SU-DHL-6 (cell line): Measurements from ENCODE around the gene CCDC92B.
"Not testable (repeated sequence)": the region's sequence is repeated elsewhere in the genome, so short reads cannot be mapped to it uniquely, and the experiment has no call there.

Experiments
- H2AFZ ChIP-seq: fragments of 200-600 bp; sonication (generic); 2 replicates; pipeline ENCODE4 v1.6.1; 2014; ENCODE audit warnings: low read depth, mild to moderate bottlenecking, moderate library complexity, mixed read lengths, antibody characterized with exemption, low read length; ENCODE audit not compliant: severe bottlenecking
- H3F3A ChIP-seq: fragments of 200-600 bp; shearing (Covaris generic); 2 replicates; pipeline ENCODE4 v1.6.0; 2016; ENCODE audit warnings: antibody characterized with exemption, mild to moderate bottlenecking; ENCODE audit not compliant: insufficient read depth
- H3K27ac ChIP-seq: fragments of 200-600 bp; sonication (generic); 2 replicates; pipeline ENCODE4 v1.5.1; 2016; ENCODE audit warnings: low read depth, mild to moderate bottlenecking, low read length, moderate library complexity, mixed read lengths
- H3K27me3 ChIP-seq: fragments of 200-600 bp; sonication (generic), shearing (Covaris generic); 2 replicates; pipeline ENCODE4 v1.6.0; 2014; ENCODE audit warnings: mild to moderate bottlenecking, low read length
- H3K36me3 ChIP-seq: fragments of 200-600 bp; sonication (generic); 2 replicates; pipeline ENCODE4 v1.6.1; 2014; ENCODE audit warnings: mild to moderate bottlenecking, low read length, mixed read lengths
- H3K4me2 ChIP-seq: fragments of 300-600, 200-600 bp; shearing (Covaris generic), sonication (generic); 2 replicates; pipeline ENCODE4 v1.6.0; 2014; ENCODE audit warnings: low read length, low read depth, mild to moderate bottlenecking; ENCODE audit not compliant: poor library complexity, severe bottlenecking
- H3K4me3 ChIP-seq: fragments of 200-600 bp; sonication (generic); 2 replicates; pipeline ENCODE4 v1.5.1; 2014; ENCODE audit warnings: antibody characterized with exemption, low read length, mild to moderate bottlenecking, mixed read lengths; ENCODE audit not compliant: insufficient read depth, poor library complexity, severe bottlenecking
- H3K79me2 ChIP-seq: fragments of 200-600 bp; sonication (generic); 2 replicates; pipeline ENCODE4 v1.6.1; 2014; ENCODE audit warnings: mild to moderate bottlenecking, low read length, moderate library complexity; ENCODE audit not compliant: insufficient read depth
- H3K9ac ChIP-seq: fragments of 200-600 bp; sonication (generic); 2 replicates; pipeline ENCODE4 v1.7.0; 2014; ENCODE audit warnings: mild to moderate bottlenecking, low read length
- H3K9me2 ChIP-seq: fragments of 200-600 bp; sonication (generic); replicated peaks from 2 replicates; pipeline ENCODE4 v1.6.1; 2014; ENCODE audit warnings: low read length; ENCODE audit not compliant: insufficient read depth
- H3K9me3 ChIP-seq: fragments of 200-600 bp; sonication (generic); 2 replicates; pipeline ENCODE4 v1.6.1; 2014; ENCODE audit warnings: low read length, mixed read lengths; ENCODE audit not compliant: insufficient read depth
- H4K20me1 ChIP-seq: fragments of 200-600 bp; sonication (generic); 2 replicates; pipeline ENCODE4 v1.6.1; 2014; ENCODE audit warnings: low read depth, mild to moderate bottlenecking, antibody characterized with exemption, low read length, moderate library complexity, mixed read lengths
- EZH2phosphoT487 ChIP-seq: fragments of 200-600 bp; sonication (generic), shearing (Covaris generic); conservative IDR thresholded peaks from 2 replicates; pipeline ENCODE4 v1.6.1; 2018; ENCODE audit warnings: mild to moderate bottlenecking, antibody characterized with exemption, low read length, moderate library complexity, mixed read lengths
- TF ChIP-seq, protein P1 (sequence below): fragments of 200-600 bp; sonication (generic); IDR thresholded peaks from one replicate; pipeline ENCODE4 v1.5.1; 2017; ENCODE audit warnings: antibody characterized with exemption, mild to moderate bottlenecking, low read length, moderate library complexity; ENCODE audit not compliant: insufficient read depth, poor library complexity, severe bottlenecking

Gene CCDC92B

DNA sequence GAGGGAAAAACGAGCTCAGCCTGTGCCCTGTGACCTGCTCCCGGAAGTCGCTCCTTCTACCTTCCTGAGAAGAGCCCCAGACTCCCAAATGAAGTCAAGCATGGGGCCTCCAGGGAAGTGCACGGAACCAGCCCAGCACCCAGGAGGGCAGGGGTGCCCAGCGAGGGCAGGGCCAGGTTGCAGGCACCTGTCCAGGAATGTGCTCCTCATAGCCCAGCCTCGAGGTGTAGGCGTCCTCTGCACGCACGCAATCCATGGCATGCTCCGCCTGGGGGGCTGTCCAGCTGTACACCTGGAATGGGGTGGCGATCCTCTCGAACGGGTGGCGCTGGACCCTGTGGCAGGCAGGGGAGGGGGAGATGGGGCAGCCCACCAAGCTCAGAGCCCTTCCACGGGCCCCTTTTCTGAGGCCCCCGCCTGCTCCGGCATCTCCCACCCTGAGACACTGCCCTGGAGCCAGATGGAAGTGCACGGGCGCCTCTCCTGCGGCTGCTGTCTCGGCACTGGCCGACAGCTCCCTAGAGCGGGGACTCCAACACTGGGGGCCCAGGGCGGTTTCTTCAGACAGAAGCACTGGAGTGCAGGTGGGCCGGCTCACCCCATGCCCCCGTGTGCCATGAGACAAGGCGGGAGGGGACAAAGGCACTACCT, 48.8 kb downstream of the CCDC92B start:
- Histone ChIP-seq H3K4me2 (no peak overlapping the region), H3K79me2 (peaks cover 13% of the 10 kb centered on the region), H3K27ac (no peak overlapping the region), H3K4me3 (no peak overlapping the region), H3K9ac (no peak overlapping the region), H2AFZ (no peak overlapping the region), H3F3A (no peaks in the 10 kb centered on the region), H3K9me2 (no peaks in the 10 kb centered on the region), H3K36me3 (no peaks in the 10 kb centered on the region), H3K9me3 (no peaks in the 10 kb centered on the region), H4K20me1 (no peaks in the 10 kb centered on the region; the same call in 1 of the 2 replicates), H3K27me3 (no peaks in the 10 kb centered on the region)
- TF ChIP-seq EZH2phosphoT487 = no peak

DNA sequence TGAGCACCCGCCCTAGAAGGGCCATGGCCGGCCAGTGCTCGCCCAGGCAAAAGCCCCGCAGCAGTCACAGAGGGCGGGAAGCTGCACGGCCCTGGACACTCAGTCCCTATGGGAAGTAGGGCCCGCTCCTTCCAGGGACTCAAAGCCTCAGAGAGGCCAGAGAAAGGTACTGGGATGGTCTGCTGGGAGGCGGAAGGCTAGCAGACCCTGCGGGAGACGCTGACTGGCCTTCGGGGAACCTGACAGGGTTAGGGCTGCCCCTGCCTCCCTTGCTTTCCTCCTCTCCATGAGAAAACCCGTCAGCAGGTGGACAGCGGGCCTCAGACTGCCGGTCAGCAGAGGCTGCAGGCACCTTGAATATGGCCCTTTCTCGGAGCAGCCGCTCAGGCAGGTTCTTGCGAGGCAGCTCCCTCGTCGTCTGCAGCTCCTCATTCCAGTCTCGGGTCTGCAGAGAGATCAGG, 49.4 kb downstream of the CCDC92B start:
- no peak overlapping the region for H3K4me3 ChIP-seq
- TF ChIP-seq EZH2phosphoT487 = no peak
- TF ChIP-seq, protein P1, sequence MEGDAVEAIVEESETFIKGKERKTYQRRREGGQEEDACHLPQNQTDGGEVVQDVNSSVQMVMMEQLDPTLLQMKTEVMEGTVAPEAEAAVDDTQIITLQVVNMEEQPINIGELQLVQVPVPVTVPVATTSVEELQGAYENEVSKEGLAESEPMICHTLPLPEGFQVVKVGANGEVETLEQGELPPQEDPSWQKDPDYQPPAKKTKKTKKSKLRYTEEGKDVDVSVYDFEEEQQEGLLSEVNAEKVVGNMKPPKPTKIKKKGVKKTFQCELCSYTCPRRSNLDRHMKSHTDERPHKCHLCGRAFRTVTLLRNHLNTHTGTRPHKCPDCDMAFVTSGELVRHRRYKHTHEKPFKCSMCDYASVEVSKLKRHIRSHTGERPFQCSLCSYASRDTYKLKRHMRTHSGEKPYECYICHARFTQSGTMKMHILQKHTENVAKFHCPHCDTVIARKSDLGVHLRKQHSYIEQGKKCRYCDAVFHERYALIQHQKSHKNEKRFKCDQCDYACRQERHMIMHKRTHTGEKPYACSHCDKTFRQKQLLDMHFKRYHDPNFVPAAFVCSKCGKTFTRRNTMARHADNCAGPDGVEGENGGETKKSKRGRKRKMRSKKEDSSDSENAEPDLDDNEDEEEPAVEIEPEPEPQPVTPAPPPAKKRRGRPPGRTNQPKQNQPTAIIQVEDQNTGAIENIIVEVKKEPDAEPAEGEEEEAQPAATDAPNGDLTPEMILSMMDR = no peak
- no peaks in the 10 kb centered on the region for H4K20me1 ChIP-seq
- no peaks in the 10 kb centered on the region for H3K9me2 ChIP-seq
- no peaks in the 10 kb centered on the region for H3K36me3 ChIP-seq
- H3K9ac ChIP-seq = no peak overlapping the region
- no peaks in the 10 kb centered on the region for H3F3A ChIP-seq
- peaks cover 8% of the 10 kb centered on the region; the same call in 1 of the 2 replicates for H3K79me2 ChIP-seq
- no peak overlapping the region for H3K4me2 ChIP-seq
- no peak overlapping the region for H3K27ac ChIP-seq
- H3K27me3 ChIP-seq = no peaks in the 10 kb centered on the region
- no peak overlapping the region for H2AFZ ChIP-seq
- H3K9me3 ChIP-seq = no peaks in the 10 kb centered on the region

DNA sequence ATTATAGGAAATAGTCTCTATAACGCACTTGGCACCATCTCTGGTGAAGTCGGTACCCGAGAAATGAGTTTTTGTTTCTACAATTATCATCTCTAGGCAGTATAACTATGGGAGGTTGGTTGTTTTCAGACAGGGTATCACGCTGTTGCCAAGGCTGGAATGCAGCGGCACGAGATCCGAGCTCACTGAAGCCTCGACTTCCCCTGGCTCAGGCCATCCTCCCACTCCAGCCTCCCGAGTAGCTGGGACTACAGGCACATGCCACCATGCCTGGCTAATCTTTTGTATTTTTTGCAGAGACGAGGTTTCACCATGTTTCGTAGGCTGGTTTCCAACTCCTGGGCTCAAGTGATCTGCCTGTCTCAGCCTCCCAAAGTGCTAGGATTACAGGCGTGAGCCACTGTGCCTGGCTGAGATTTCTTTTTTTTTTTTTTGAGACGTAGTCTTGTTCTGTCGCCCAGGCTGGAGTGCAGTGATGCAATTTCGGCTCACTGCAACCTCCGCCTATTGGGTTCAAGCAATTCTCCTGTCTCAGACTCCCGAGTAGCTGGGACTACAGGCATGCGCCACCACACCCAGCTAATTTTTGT, 50.1 kb downstream of the CCDC92B start:
- H3F3A ChIP-seq, H3K9me3 ChIP-seq, H3K27ac ChIP-seq, H3K4me2 ChIP-seq, H2AFZ ChIP-seq, H3K9me2 ChIP-seq, H3K79me2 ChIP-seq, H4K20me1 ChIP-seq, H3K27me3 ChIP-seq, H3K4me3 ChIP-seq, H3K9ac ChIP-seq, H3K36me3 ChIP-seq: not testable (repeated sequence)

DNA sequence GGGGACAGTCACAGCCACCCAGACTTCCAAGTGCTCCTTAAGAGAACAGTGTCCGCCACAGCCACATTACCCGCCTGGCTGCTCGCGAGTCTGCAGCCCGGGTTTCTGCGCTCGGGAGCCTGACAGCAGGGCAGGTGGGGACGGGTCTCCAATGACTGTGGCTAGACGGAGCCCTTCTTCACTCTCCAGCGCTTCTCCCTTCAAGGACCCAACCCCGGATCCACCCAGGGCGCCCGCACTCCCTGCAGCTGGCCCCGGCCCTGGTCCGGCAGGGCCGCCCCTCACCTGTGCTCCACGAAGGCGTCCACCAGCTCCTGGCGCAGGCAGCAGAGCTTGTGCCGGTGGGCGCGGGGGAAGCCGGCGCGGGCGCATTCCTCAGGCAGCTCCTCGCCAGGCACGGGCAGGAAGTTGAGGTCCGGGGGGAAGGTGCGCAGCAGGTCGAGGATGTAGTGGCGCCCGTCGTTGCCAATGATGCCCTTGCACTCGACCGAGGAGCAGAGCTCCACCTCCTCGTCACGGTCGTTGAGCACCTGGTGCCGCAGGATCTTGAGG, 51.8 kb downstream of the CCDC92B start:
- TF ChIP-seq, protein P1 = no peak
- no peak for TF ChIP-seq EZH2phosphoT487

More for the DNA sequence above, 51.8 kb downstream of the CCDC92B start:
- no peaks in the 10 kb centered on the region for H4K20me1 ChIP-seq
- no peaks in the 10 kb centered on the region for H3K79me2 ChIP-seq
- H3K36me3 ChIP-seq = no peaks in the 10 kb centered on the region
- H3F3A ChIP-seq = no peaks in the 10 kb centered on the region
- no peaks in the 10 kb centered on the region for H3K9me2 ChIP-seq
- H3K9ac ChIP-seq = no peak overlapping the region
- H3K27me3 ChIP-seq = no peaks in the 10 kb centered on the region
- no peak overlapping the region for H2AFZ ChIP-seq
- H3K4me3 ChIP-seq = no peak overlapping the region
- H3K9me3 ChIP-seq = no peaks in the 10 kb centered on the region
- no peak overlapping the region for H3K27ac ChIP-seq
- no peak overlapping the region for H3K4me2 ChIP-seq
